DOHH2 (cell line): ENCODE results near the gene ACTN1.

ENCODE experiments used
- H3F3A ChIP-seq: fragments of 200-600 bp; sonication (generic), shearing (Covaris generic); 2 replicates; pipeline ENCODE4 v1.6.0; 2016; ENCODE audit warnings: antibody characterized with exemption, mild to moderate bottlenecking; ENCODE audit not compliant: control insufficient read depth, insufficient read depth
- H3K27ac ChIP-seq: fragments of 200-600 bp; sonication (generic); 2 replicates; pipeline ENCODE4 v1.5.1; 2014; ENCODE audit warnings: low read depth, mild to moderate bottlenecking, low read length, moderate library complexity
- H3K27me3 ChIP-seq: fragments of 200-600 bp; sonication (generic); 2 replicates; pipeline ENCODE4 v1.6.1; 2014; ENCODE audit warnings: mild to moderate bottlenecking, low read length, mixed read lengths; ENCODE audit not compliant: control insufficient read depth
- H3K36me3 ChIP-seq: fragments of 200-600 bp; sonication (generic); 2 replicates; pipeline ENCODE4 v1.6.1; 2014; ENCODE audit warnings: mild to moderate bottlenecking, low read length, moderate library complexity, mixed read lengths; ENCODE audit not compliant: control insufficient read depth
- H3K4me1 ChIP-seq: fragments of 200-600 bp; sonication (generic); 2 replicates; pipeline ENCODE4 v1.6.1; 2014; ENCODE audit warnings: mild to moderate bottlenecking, low read length, mixed read lengths; ENCODE audit not compliant: control insufficient read depth
- H3K4me2 ChIP-seq: fragments of 200-600 bp; sonication (generic); 2 replicates; pipeline ENCODE4 v1.6.0; 2014; ENCODE audit warnings: mild to moderate bottlenecking, low read length, moderate library complexity
- H3K4me3 ChIP-seq: fragments of 200-600 bp; sonication (generic); 2 replicates; pipeline ENCODE4 v1.5.1; 2014; ENCODE audit warnings: mild to moderate bottlenecking, low read length, mixed read lengths
- H3K79me2 ChIP-seq: fragments of 200-600 bp; sonication (generic); 2 replicates; pipeline ENCODE4 v1.6.1; 2014; ENCODE audit warnings: mild to moderate bottlenecking, low read length, mixed read lengths; ENCODE audit not compliant: control insufficient read depth
- H3K9me2 ChIP-seq: fragments of 200-600 bp; sonication (generic); replicated peaks from 2 replicates; pipeline ENCODE4 v1.6.1; 2014; ENCODE audit warnings: mild to moderate bottlenecking, low read length, mixed read lengths; ENCODE audit not compliant: control insufficient read depth
- H3K9me3 ChIP-seq: fragments of 200-600 bp; sonication (generic); 2 replicates; pipeline ENCODE4 v1.6.1; 2014; ENCODE audit warnings: antibody characterized with exemption, low read length, mixed read lengths; ENCODE audit not compliant: control insufficient read depth, insufficient read depth
- H4K20me1 ChIP-seq: fragments of 200-600 bp; sonication (generic); 2 replicates; pipeline ENCODE4 v1.6.0; 2014; ENCODE audit warnings: low read depth, mild to moderate bottlenecking, antibody characterized with exemption, low read length, moderate library complexity; ENCODE audit not compliant: control insufficient read depth, insufficient read depth
- EZH2phosphoT487 ChIP-seq: fragments of 200-600 bp; sonication (generic); IDR thresholded peaks from 2 replicates; pipeline ENCODE4 v1.6.1; 2017; ENCODE audit warnings: borderline replicate concordance, mild to moderate bottlenecking, antibody characterized with exemption, low read length, moderate library complexity, mixed read lengths
- TF ChIP-seq, protein P1 (sequence below): fragments of 200-600 bp; sonication (generic); IDR thresholded peaks from one replicate; pipeline ENCODE4 v1.5.1; 2014; ENCODE audit warnings: antibody characterized with exemption, mild to moderate bottlenecking, low read depth, low read length; ENCODE audit not compliant: poor library complexity, severe bottlenecking

ACTN1 gene

DNA sequence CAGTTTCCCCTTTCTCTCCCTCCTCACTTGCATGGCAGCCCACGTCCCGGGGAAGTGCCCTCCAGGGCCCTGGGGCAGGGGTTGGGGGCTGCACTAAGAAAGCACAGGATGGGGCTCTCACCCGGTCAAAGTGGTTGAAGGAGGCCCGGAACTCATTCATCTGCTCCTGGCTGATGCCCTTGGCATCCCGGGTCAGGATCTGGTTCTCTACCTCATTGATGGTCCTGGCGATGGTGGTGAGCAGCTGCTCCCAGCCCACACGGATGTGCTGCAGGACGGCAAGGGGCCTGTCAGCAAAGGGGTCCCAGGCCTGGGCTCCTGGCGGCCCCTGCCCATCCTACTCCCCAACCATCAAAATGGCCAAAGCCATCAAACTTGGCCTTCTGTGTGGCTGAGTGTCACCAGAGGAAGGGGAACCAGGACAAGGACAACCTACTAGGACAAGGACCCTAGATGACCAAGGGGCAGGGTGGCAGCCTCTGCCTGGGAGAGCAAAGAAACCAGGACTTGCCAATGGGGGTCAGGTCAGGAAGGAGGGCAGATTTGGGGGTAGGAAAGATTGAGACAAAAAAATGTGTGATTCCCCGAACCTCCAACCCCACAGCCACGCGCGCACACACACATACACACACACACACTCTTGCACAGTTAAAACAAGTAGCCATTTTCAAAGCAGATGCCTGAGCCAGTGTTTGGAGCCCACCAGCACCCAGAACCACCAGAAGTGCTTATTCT, 99.1 kb downstream of the ACTN1 start:
- no peaks in the 10 kb centered on the region for H3F3A ChIP-seq

DNA sequence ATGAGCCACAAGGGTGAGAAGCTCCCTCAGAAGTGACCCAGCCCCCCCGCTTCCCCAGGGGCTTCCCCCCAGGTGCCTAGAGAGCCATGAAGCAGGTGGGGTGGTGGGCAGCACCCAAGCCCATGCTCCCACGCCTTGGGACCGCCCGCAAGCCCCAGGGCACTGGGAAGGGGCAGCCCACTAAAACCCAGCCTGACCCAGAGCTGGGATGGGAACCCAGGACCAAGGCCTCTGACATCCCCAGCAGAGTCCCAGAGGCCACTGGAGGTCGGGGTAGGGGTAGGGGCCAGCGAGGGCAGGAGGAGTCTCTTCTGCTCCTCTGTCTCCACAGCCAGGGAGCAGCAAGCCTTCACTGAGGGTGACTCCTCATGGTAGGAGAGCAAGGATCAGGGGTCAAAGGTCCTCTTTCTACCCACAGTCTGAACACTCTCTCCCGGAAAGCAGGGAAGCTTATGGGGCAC, 99.8 kb downstream of the ACTN1 start:
- H3K4me2 ChIP-seq, result no peak overlapping the region
- no peaks in the 10 kb centered on the region for H3F3A ChIP-seq
- no peak overlapping the region for H3K27ac ChIP-seq
- no peaks in the 10 kb centered on the region for H4K20me1 ChIP-seq
- peaks cover 2% of the 10 kb centered on the region; the same call in 1 of the 2 replicates for H3K4me1 ChIP-seq
- H3K27me3 ChIP-seq, result no peaks in the 10 kb centered on the region
- no peak overlapping the region for H3K4me3 ChIP-seq
- TF ChIP-seq, protein P1, sequence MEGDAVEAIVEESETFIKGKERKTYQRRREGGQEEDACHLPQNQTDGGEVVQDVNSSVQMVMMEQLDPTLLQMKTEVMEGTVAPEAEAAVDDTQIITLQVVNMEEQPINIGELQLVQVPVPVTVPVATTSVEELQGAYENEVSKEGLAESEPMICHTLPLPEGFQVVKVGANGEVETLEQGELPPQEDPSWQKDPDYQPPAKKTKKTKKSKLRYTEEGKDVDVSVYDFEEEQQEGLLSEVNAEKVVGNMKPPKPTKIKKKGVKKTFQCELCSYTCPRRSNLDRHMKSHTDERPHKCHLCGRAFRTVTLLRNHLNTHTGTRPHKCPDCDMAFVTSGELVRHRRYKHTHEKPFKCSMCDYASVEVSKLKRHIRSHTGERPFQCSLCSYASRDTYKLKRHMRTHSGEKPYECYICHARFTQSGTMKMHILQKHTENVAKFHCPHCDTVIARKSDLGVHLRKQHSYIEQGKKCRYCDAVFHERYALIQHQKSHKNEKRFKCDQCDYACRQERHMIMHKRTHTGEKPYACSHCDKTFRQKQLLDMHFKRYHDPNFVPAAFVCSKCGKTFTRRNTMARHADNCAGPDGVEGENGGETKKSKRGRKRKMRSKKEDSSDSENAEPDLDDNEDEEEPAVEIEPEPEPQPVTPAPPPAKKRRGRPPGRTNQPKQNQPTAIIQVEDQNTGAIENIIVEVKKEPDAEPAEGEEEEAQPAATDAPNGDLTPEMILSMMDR, result no peak
- TF ChIP-seq EZH2phosphoT487, result no peak
- no peaks in the 10 kb centered on the region for H3K36me3 ChIP-seq
- H3K9me2 ChIP-seq, result no peaks in the 10 kb centered on the region
- no peaks in the 10 kb centered on the region for H3K9me3 ChIP-seq
- H3K79me2 ChIP-seq, result no peaks in the 10 kb centered on the region

More for the DNA sequence above, 99.1 kb downstream of the ACTN1 start:
- no peaks in the 10 kb centered on the region for H3K9me2 ChIP-seq
- H3K27me3 ChIP-seq, result no peaks in the 10 kb centered on the region
- H3K36me3 ChIP-seq, result no peaks in the 10 kb centered on the region
- no peak for TF ChIP-seq EZH2phosphoT487
- TF ChIP-seq, protein P1, result no peak
- H3K4me3 ChIP-seq, result no peak overlapping the region
- no peaks in the 10 kb centered on the region for H3K9me3 ChIP-seq
- H3K79me2 ChIP-seq, result no peaks in the 10 kb centered on the region
- H3K4me1 ChIP-seq, result peaks cover 3% of the 10 kb centered on the region; the same call in 1 of the 2 replicates
- no peak overlapping the region for H3K27ac ChIP-seq
- H3K4me2 ChIP-seq, result no peak overlapping the region
- no peaks in the 10 kb centered on the region for H4K20me1 ChIP-seq

DNA sequence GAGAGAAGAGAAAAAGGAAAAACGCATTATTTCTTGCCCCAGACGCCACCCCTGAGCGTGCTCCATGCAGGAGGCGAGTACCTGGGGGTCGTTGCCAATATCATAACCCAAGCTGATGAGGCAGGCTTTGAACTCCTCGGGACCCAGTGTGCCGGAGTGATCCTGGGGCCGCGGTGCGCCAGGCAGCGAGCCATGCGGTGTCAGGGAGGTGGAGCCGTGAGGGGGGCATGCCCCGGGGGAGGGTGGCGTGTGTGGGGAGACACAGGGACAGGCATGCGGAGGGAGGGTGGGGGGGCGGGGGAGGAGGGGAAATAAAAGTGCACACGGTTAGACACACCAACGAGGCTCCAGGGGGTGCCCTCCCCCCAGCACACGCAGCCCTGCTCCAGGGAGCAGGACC, 100.2 kb downstream of the ACTN1 start:
- Histone ChIP-seq H3F3A (no peaks in the 10 kb centered on the region), H4K20me1 (no peaks in the 10 kb centered on the region), H3K36me3 (no peaks in the 10 kb centered on the region), H3K9me3 (no peaks in the 10 kb centered on the region), H3K27ac (no peak overlapping the region), H3K4me3 (no peak overlapping the region), H3K27me3 (no peaks in the 10 kb centered on the region), H3K9me2 (no peaks in the 10 kb centered on the region), H3K79me2 (no peaks in the 10 kb centered on the region), H3K4me2 (no peak overlapping the region), H3K4me1 (no peaks in the 10 kb centered on the region)
- TF ChIP-seq EZH2phosphoT487, result no peak
- TF ChIP-seq, protein P1, result no peak
